ENCODE measurements around the gene GARS1.
A peak's percentile ranks its signal among the peaks of the same experiment; 100 is the strongest.

GARS1 gene

DNA sequence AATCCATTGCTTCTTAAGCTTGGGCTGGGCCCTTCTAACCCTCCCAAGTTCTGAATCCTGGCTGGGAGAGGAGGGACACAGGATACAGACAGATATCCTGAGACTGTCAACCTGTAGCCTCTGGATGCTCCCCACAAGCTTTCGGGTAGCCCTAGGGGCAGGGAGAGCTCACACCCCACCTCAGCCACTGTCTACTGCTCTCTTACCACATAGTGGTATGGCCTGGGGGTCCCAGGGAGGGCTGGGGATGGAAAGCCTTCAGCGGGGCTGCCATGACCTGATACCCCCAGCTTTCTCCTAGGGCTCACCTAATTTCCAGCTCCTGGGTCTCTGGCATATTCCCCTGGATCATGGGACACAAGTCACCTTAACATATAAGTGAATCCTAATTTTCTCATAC is 62.5 kb downstream of the GARS1 start:
- DNase-seq: no peak

DNA sequence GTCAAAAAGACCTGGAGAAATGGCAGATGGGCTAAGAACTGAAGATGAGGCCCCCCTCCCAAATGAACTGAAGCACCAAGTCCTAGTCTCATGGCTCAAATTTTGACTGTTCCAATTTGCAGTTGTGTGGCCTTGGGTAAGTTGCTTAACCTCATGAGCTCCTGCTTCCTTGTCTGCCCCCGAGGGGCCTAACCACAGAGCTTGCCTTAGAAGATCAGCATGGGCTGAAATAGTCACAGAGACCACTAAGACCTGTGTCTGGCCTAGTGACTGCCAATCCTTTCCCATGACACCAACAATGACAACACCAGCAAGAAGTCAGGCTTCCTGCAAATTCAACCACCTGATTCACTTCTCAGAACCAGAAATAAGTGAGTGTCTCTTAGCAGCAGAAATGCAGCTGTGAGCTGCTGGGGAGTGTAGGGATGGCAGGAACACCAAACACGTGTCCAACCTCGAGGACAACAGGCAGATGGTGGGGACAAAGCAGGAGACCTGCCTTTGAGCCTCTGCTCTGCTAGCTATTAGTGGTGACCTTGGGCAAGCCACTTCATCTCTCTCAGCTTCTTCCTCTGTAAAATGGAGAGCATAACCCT is 63.9 kb downstream of the GARS1 start:
- DNase-seq: no peak

DNA sequence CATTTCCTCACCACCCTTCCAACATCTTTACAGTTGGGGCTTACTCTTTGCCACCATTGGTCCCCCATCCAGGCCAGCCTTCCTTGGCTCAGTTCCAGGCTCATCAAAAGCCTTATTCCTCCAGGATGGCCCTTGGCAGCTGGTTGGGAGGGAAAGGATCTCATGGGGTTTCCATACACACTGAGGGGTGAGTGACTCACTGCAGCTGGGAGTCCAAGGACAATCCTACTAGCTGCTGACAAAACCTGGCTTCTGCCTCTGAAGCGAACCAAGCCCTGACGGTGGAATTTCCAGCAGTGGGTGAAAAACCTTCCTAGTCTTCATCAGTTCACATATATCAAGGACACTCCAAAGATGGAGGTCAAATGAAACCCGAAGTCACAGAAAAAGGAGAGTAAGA is 64.6 kb downstream of the GARS1 start:
- peak in 2 of 3 donors; percentile 13 to 24 for DNase-seq

DNA sequence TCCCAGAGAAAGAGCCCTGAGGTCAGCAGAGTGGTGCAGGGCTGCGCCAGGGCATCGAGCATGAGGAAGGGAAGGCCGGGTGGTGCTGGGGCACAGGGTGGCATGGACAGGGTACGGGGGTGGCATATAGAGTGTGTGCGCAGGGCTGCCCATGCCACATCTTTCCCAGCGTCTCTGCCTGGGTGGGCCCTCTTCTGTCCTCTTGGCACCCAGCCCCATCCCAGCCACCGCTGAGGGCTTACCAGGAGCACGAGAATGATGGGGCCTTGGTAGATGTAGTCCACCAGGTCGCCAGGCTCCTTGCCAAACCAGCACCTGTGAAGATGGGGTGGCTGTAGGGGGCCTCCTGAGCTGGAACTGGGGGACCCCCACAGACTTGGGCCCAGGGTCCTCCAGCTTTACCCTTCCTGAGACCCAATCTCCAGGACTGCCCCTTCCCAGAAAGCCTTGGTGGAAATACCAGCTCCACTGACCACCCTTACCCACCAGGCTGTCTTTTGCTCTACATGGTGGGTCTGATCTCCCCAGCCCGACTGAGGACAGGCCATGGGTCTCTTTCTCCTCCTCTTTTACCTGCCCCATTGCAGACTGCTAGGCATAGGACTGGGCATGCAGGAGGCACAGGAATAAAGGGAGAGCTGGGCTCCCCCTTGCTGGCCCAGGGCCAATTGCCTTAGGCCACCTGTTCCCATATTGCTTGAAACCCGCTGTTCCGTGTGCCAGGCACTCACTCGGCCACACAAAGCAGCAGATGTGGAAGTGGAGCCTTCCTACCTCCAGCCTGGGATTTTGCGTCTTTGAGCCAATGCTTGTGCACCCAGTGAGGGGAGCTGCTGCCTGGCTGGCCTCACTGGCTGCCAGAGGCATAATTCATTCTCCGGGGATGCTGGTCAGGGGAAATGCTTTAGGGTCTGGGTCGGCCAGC is 65.9 kb downstream of the GARS1 start:
- no peak for DNase-seq

DNA sequence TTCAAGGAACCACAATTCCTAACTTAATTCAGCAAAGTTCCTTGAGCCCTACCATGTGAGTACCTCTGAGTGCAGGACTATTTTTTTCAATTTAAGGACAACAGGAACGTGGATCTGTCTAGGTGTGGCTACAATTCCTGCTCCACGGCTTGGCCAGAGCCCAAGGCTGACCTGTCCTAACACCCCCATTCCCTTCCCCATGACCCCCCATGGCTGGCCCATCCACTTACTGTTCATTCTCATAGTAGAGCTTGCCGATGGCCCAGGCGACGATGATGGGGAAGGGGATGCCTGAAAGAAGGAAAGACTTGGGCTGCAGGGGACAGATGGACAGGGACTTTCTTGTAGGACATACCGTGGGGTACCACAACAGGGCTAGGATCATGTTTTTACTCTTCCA is 67.2 kb downstream of the GARS1 start:
- no peak for DNase-seq

DNA sequence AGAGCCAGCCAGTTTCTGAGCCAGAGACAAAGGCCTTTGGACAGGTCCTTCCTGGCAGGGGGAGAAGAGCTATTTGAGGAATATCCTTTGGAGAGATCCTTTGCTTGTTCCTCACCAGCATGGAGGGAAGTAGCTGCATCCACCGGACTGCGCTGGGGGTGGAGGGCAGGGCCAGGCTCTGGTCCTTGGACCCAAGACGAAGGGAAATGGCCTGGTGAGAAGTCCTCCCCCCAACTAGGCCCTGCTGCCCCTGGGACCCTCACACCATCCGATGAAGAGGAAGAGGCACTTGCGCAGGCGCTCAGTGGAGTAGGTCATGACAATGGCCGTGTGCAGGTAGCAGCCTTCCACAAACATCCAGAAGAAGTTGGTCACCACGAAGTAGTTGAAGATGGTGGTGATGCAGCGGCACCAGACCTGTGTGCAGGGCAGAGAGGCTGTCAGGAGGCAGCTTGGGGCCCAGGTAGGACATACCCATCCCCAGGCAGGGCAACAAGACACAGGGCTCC is 67.8 kb downstream of the GARS1 start:
- DNase-seq: no peak

DNA sequence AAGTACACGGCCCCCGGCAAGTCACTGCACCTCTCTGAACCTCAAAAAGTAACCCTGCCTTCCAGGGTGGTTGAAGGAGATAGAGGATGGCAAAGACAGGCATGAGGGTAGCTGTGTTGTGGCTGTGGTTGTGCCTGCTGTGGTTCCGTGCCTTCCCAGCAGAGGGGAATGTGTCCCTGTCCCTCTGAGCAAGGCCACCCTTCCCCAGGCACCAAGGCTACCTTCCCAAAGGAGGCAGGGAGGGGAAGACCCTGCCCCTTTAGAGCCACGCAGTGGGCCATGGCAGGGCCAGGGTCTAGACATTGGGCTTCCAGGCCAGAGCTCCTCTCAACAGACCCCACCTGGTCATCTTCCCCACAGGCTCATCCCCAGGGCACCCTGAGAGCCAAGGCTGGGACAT is 68.7 kb downstream of the GARS1 start:
- no peak for DNase-seq

DNA sequence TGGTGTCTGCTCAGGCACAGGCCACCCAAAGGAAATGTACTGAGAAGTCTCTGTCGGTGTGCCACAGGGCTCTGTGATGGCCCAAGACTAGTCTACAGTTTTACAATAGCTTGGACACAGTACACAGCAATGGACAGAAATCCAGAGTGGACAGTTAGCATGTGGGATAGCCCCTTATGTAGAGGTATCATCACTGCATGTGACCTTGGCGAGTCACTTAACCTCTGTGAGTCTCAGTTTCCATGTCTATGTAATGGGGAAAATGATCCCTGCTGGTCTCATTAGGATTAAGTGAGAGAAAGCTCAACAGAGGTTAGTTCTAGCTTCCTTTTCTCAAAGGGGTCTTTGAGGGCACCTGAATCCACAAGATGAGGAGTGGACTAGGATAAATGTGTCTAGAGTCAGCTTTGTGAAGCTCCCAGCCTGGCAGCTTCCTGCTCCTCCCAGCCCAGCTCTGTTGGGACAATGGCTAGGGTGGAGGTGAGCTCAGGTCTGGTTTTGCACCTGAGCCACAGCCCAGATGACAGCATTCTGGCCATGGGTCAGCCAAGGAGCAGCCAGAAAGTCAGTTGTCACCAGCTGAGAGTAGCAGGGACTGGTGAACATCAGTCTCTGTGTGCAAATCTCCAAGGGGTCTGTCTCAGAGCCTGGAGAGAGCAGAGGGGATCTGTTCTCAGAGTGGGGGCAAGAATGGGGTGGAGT is 69.7 kb downstream of the GARS1 start:
- no peak for DNase-seq

GRCh38 chr7:30665043-30665442 is 70.4 kb downstream of the GARS1 start:
- DNase-seq: no peak

DNA sequence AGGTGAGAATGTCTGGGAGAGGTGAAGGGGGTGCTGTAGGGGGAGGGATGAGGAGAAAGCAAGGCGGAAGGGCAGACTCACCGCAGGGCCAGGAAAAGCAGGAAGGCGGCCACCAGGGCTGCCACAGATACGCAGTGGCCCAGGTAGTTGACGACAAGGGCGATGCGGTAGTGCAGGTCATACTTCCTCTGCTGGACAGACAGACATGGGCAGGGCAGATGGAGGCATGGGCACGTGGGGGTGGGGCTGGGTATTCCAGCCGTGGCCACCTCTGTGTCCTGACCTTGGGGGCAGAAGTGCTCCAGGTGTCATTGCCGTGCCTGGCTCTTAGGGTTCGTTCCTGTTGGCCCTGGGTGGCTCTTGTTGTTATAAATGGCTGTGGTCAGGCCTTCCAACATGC is 70.8 kb downstream of the GARS1 start:
- no peak for DNase-seq

- no peak for DNase-seq
Observed at GRCh38 chr7:30667172-30667571, 72.5 kb downstream of the GARS1 start.

DNA sequence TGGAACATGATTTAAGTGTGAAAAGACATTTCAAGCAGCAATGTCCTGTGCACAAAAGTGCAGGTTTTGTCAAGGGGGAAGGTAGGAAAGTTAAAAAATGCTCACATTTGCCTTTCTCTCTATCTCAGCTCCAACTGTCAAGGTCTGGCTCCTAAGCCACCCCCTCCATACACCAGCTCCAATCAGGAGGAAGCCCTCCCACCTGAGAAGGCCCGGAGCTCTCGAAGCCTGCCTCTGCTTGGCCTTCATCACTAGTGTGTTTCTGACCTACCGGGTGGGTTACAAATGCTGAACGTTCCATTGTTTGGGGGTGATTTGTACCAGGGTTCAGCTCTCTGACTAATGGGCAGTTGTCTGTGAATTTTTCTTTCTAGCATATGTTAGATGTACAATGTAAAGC is 73.4 kb downstream of the GARS1 start:
- DNase-seq: no peak

DNA sequence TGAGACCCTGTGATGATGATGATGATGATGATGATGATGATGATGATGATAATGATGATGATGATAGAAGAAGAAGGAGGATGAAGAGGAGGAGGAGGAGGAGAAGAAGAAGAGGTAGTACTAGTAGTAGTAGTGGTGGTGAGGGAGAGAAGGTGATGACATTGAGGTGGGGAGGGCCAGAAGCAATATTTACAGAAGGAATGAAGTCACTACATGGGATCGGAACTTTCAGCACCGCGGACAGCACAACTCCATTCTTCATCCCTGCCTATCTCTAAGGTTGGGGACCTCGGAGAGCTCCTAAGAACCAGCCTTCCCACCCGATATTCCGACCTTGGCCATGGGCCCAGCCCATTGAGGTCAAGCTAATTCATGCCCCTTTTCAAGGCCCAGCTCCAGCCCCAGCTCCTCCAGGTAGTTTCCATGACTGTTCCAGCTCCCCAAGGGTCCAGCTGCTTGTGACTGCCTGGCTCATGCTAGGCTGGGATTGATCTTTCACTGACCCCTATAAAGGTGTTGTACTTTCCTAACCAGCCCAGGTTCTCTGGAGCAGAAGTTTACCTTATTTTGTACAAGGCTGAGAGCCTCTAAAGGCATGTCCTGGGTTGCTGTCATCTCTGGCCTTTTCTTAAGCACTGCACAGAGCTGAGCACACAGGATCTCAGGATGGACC is 77.3 kb downstream of the GARS1 start:
- peak; percentile 41 to 65 (median 48) for DNase-seq

DNA sequence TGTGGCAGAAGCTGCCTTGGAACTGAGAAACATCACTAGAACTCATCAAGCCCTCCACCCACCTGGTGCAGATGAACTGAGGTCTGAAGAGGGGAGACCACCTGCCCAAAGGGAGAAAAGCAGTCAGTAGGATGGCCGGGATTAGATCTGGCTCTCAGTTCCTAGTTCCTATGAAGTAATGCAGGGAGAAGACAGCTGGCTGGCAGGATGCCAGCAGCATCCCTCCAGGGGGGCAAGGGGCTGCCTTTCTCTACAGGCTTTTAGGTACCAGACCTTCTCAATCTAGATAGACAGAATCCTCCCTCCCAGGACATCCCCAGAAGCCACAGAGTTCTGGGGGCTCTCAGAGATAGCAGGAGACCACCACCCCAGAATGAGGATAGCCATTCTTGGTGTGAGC is 79.7 kb downstream of the GARS1 start:
- DNase-seq: no peak

- DNase-seq: no peak
Observed at GRCh38 chr7:30674876-30675275, 80.2 kb downstream of the GARS1 start.

GRCh38 chr7:30678805-30679204 is 84.1 kb downstream of the GARS1 start:
- no peak for DNase-seq

DNA sequence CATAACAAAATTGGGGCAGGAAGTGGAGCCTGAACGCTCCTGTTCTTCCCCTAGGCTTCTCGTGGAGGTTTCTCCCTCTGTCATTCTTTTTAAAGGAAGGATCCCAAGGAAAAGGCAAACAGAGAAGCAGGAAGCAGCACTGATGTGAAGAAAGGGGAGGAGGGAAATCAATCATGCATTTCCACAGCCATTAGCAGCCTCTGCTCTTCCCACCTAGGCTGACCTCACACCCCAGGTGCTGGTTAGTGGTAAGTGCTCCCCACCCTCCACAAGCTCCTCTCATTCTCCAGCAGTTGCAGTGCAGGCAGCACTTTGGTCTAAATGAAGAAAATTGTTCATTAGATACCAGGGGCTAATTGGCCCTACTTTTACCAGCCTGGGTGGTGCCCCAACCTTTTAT is 85.0 kb downstream of the GARS1 start:
- no peak for DNase-seq

DNA sequence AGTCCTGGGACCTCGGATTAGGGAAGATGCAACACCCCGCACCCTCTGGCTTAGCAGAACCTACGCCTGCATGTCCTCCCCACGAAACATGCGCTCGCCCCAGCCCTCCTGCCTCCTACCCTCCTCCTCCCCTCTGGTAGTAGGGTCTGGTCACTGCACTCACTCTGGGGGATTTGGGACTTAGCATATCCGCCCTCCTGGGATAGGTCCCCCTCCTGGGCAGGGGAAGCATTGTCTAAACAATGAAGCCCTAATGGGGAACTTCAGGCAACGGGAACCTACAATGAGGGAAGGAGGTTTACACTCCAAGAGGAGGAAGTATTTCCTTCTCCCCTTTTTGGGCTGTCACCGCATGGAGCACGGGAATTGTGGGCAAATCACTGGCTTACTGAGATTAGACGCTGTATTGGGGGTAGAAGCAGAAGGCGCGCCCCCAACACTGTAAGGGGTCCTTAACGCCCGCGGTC is 86.7 kb downstream of the GARS1 start:
- peak; percentile 35 to 39 (median 36) for DNase-seq

- peak in 1 of 3 donors; percentile 5 for DNase-seq
Observed at GRCh38 chr7:30681815-30682211, 87.1 kb downstream of the GARS1 start.

GRCh38 chr7:30682212-30683083 is 87.8 kb downstream of the GARS1 start, which contains the start of gene CRHR2:
TSS of gene CRHR2 (minus strand) at chr7:30682456. CDS start at chr7:30682280, 176 bp downstream.
- peak in 2 of 3 donors; percentile 13 to 46 for DNase-seq

DNA sequence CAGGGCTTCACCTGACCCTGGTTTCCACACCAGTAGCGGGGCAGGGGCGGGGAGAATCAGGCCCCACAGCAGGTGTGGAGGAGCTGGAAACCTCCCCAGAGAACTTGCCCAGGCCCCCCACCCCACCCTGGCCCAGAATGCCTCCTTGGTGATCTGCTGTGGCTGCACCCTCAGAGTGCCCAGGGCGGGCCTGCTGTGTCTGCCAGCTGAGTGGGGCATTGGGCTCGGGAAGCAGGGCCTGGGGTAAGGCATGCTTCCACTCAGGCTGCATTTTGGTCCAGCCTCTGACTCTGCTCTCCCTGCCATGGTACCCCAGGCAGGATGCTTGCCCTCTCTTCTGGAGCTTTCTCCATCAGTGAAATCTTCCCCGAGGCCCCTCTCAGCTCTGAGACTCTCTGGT is 88.6 kb downstream of the GARS1 start:
- no peak for DNase-seq
